Measurements from ENCODE around the gene PXK. TPM values are rescaled to one million over a fixed set of nuclear protein-coding genes. Genes with fewer than 3 reads are reported as not detected.

The PXK gene
- total and polyA plus RNA-seq, 7 experiments from 2014 or later: 17.3 to 38.9 (median 23.1) TPM

DNA sequence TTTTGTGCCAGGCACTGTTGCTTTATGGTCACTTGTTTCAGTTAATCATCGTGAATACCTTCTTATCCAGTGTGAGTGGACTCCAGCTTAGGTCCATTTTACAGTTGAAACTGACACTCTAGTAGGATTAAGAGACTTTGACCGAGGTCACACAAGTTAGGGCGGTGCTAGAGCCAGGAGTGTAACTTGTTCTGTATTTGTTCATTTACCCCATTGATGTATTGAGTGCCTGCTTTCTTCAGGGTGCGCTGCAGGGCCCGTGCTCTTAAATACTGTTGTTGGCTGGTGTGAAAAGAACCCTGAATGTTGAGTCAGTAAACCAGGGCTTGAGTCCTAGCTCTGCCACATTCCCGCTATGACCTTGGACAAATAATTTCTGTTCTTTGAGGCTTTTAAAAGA is 85.5 kb downstream of the PXK start:
- H3K9me3 ChIP-seq (ENCODE audit: control insufficient read depth in 2 of 3, low read length in 3 of 3): no peaks in the 10 kb centered on the region
- no peaks in the 10 kb centered on the region for H3K27me3 ChIP-seq (ENCODE audit: control insufficient read depth in 2 of 2, insufficient read depth in 2 of 2, low read length in 2 of 2)
- DNase-seq: no peak
- H3K4me1 ChIP-seq (ENCODE audit: control insufficient read depth in 2 of 2, insufficient read depth in 2 of 2, low read length in 2 of 2): no peaks in the 10 kb centered on the region
- ChIA-PET CTCF (interaction anchor here (1.5 kb wide), 1 partner anchor 15 kb away, joined by 3 read pairs; the partner anchor contains the start of gene PDHB), POLR2A (no interaction called here)
- no peaks in the 10 kb centered on the region for H3K27me3 Mint-ChIP-seq
- H3K4me3 Mint-ChIP-seq: no peak overlapping the region
- H3K27ac Mint-ChIP-seq: peak overlapping the region in 5 of 9 donors; percentile 46 to 85 (median 77)
- H3K36me3 ChIP-seq (ENCODE audit: control insufficient read depth in 2 of 3, insufficient read depth in 3 of 3, low read length in 3 of 3): peaks cover 0 to 27% (median 0%) of the 10 kb centered on the region in 3 experiments
- peaks cover 4 to 8% (median 7%) of the 10 kb centered on the region in 7 donors for H3K4me1 Mint-ChIP-seq
- no peak overlapping the region for H3K27ac ChIP-seq (ENCODE audit: low read depth, low read length)
- no peak for ATAC-seq
- no peaks in the 10 kb centered on the region for H3K9me3 Mint-ChIP-seq
- peaks cover 0 to 7% (median 4%) of the 10 kb centered on the region in 5 donors for H3K36me3 Mint-ChIP-seq
- no peak overlapping the region for H3K4me3 ChIP-seq (ENCODE audit: low read length)
- intact Hi-C loops (cut with micrococcal nuclease): loop anchor here (5.0 to 10.0 kb wide), 4 partner anchors 114 to 453 kb away; no protein-coding TSS in a partner anchor

DNA sequence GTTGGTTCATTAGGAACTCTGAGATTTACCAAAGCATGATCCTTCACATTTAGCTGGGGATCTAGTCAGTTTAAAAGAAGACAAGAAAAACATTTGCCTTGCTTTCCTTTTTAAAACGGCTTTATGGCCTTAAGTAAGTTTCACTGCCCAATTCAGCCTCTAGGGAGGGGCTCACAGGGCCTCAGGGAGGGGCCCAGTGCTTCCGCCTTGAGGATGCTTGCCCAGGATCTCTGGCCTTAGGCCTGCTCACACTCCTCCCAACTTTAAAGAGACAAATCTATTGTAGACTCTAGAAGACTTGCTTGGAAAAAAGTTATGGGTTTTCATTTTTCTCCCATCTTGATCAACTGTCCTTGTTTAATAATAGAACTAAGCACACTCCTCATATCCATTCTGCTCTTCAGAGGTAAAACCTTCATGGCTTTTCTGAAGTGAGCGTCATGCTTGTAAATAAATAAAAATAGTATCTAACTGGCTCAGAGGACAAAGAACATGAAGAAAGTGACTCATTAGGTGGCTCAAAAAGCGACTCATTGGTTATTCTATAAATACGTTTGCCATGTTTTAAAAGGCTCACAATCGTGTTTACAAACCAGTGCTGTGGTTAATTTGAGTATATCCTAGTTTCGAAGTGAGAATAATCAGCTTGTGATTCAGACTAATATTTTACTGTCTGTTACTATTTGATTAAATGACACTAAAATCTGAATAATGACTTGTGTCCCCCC is 87.3 kb downstream of the PXK start:
- Mint-ChIP-seq H3K36me3 (peaks cover under 1 to 9% (median 7%) of the 10 kb centered on the region in 5 donors), H3K4me3 (no peak overlapping the region), H3K27me3 (no peaks in the 10 kb centered on the region), H3K27ac (peak overlapping the region in 6 of 9 donors; percentile 25 to 65 (median 58)), H3K9me3 (no peaks in the 10 kb centered on the region), H3K4me1 (peaks cover 0 to 5% (median 0%) of the 10 kb centered on the region in 7 donors)
- peaks cover 0 to 43% (median 0%) of the 10 kb centered on the region in 3 experiments for H3K36me3 ChIP-seq (ENCODE audit: control insufficient read depth in 2 of 3, insufficient read depth in 3 of 3, low read length in 3 of 3)
- intact Hi-C loops (cut with micrococcal nuclease): loop anchor here (5.0 to 10.0 kb wide), 4 partner anchors 112 to 455 kb away; no protein-coding TSS in a partner anchor
- no peak for ATAC-seq
- H3K4me1 ChIP-seq (ENCODE audit: control insufficient read depth in 2 of 2, insufficient read depth in 2 of 2, low read length in 2 of 2): no peaks in the 10 kb centered on the region
- DNase-seq: no peak
- no peak overlapping the region for H3K4me3 ChIP-seq (ENCODE audit: low read length)
- ChIA-PET POLR2A (no interaction called here), CTCF (interaction anchor here (0.6 to 1.1 kb wide), 2 partner anchors 80 to 114 kb away, joined by 3 read pairs; partner anchors contain the start of genes HTD2 and RPP14)
- H3K27me3 ChIP-seq (ENCODE audit: control insufficient read depth in 2 of 2, insufficient read depth in 2 of 2, low read length in 2 of 2): no peaks in the 10 kb centered on the region
- no peak overlapping the region for H3K27ac ChIP-seq (ENCODE audit: low read depth, low read length)
- no peaks in the 10 kb centered on the region for H3K9me3 ChIP-seq (ENCODE audit: control insufficient read depth in 2 of 3, low read length in 3 of 3)

DNA sequence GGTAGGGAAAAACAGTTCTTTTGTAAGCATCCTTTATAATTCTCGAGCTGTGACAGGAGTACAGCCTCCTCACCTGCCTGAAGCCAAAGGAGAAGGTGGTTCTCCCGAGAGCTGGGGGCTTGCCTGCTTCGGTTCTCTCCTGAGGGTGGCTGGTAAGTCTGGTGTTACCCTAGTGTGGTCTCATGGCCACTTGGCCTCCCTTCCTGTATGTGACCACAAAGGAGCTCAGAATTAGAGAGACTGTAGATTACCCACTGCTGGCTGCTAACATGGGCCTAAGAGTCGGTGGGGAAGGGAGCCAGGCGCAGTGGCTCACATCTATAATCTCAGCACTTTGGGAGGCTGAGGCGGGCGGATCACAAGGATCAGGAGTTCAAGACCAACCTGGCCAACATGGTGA is 88.3 kb downstream of the PXK start:
- H3K27me3 Mint-ChIP-seq: no peaks in the 10 kb centered on the region
- peaks cover 0 to 5% (median 0%) of the 10 kb centered on the region in 7 donors for H3K4me1 Mint-ChIP-seq
- Histone ChIP-seq H3K9me3 (ENCODE audit: control insufficient read depth in 2 of 3, low read length in 3 of 3) (no peaks in the 10 kb centered on the region), H3K4me3 (ENCODE audit: low read length) (no peak overlapping the region), H3K4me1 (ENCODE audit: control insufficient read depth in 2 of 2, insufficient read depth in 2 of 2, low read length in 2 of 2) (no peaks in the 10 kb centered on the region), H3K27ac (ENCODE audit: low read depth, low read length) (no peak overlapping the region), H3K27me3 (ENCODE audit: control insufficient read depth in 2 of 2, insufficient read depth in 2 of 2, low read length in 2 of 2) (no peaks in the 10 kb centered on the region), H3K36me3 (ENCODE audit: control insufficient read depth in 2 of 3, insufficient read depth in 3 of 3, low read length in 3 of 3) (peaks cover 0 to 52% (median 10%) of the 10 kb centered on the region in 3 experiments)
- intact Hi-C loops (cut with micrococcal nuclease): no loop called here
- H3K4me3 Mint-ChIP-seq: no peak overlapping the region
- peaks cover 4 to 15% (median 7%) of the 10 kb centered on the region in 5 donors for H3K36me3 Mint-ChIP-seq
- H3K27ac Mint-ChIP-seq: peak overlapping the region in 4 of 9 donors; percentile 17 to 25 (median 22)
- CTCF ChIA-PET: no interaction called here
- no peak for ATAC-seq
- H3K9me3 Mint-ChIP-seq: no peaks in the 10 kb centered on the region
- no peak for DNase-seq
- POLR2A ChIA-PET: no interaction called here

DNA sequence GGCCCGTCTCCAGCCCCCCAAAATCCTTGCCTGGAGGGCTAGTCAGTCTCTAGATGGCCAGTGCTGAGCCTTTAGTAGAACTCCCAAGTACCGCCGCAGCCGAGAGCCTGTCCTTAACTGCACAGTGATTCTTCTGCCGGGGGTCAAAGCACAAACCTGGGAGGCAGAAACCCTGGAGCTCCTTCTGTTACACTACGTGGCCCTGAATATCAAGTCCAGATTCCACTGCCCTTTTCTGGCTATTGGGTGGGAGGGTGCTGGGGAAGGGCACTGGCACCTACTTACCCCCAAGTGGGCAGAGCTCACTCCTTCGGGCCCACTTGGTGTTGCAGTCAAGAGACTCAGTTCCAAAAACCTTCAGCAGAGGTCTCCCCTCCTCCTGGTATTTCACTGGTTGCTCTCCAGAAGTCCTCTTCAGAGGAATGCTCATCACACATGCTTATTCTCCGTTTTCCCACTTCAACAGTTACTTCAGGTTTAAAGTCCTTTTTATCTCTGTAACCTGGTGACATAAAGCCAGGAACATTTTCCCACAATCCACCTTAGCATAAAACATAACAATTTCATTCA is 90.1 kb downstream of the PXK start:
- Histone ChIP-seq H3K4me1 (ENCODE audit: control insufficient read depth in 2 of 2, insufficient read depth in 2 of 2, low read length in 2 of 2) (no peaks in the 10 kb centered on the region), H3K4me3 (ENCODE audit: low read length) (no peak overlapping the region), H3K27ac (ENCODE audit: low read depth, low read length) (no peak overlapping the region), H3K36me3 (ENCODE audit: control insufficient read depth in 2 of 3, insufficient read depth in 3 of 3, low read length in 3 of 3) (peaks cover 4 to 70% (median 16%) of the 10 kb centered on the region in 3 experiments), H3K27me3 (ENCODE audit: control insufficient read depth in 2 of 2, insufficient read depth in 2 of 2, low read length in 2 of 2) (no peaks in the 10 kb centered on the region), H3K9me3 (ENCODE audit: control insufficient read depth in 2 of 3, low read length in 3 of 3) (no peaks in the 10 kb centered on the region)
- Mint-ChIP-seq H3K4me1 (peaks cover 0 to 5% (median 0%) of the 10 kb centered on the region in 7 donors), H3K27me3 (no peaks in the 10 kb centered on the region), H3K9me3 (no peaks in the 10 kb centered on the region), H3K27ac (peak overlapping the region; percentile 4 to 65 (median 14)), H3K36me3 (peaks cover 5 to 16% (median 11%) of the 10 kb centered on the region in 5 donors), H3K4me3 (no peak overlapping the region)
- DNase-seq (no peak), ATAC-seq (no peak)
- POLR2A ChIA-PET: interaction anchor here (1.3 kb wide), 1 partner anchor 9 kb away, joined by 6 read pairs; no protein-coding TSS in a partner anchor
- intact Hi-C loops (cut with micrococcal nuclease): loop anchor here in 1 of 2 donors (1.0 kb wide), 1 partner anchor 109 kb away; no protein-coding TSS in a partner anchor
- CTCF ChIA-PET: no interaction called here

DNA sequence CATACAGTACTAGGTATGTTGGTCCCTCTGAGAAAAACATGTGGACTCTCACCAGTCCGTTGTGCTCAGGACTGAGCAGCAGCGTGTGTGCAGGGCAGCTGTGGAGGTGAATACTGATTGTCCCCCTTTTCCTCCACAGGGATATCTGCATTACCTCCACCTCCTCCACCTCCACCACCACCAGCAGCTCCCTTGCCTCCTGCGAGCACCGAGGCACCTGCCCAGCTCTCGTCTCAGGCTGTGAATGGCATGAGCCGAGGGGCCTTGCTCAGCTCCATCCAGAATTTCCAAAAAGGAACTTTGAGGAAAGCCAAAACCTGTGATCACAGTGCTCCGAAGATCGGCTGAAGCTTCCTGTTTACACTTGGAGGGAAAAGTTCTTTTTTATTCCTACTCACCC is 91.9 kb downstream of the PXK start:
- ATAC-seq: no peak
- peaks cover 12 to 32% (median 14%) of the 10 kb centered on the region in 5 donors for H3K36me3 Mint-ChIP-seq
- H3K27me3 Mint-ChIP-seq: no peaks in the 10 kb centered on the region
- CTCF ChIA-PET: no interaction called here
- no peaks in the 10 kb centered on the region for H3K9me3 ChIP-seq (ENCODE audit: control insufficient read depth in 2 of 3, low read length in 3 of 3)
- H3K27ac Mint-ChIP-seq: peak overlapping the region in 4 of 9 donors; percentile 24 to 78 (median 60)
- H3K4me1 ChIP-seq (ENCODE audit: control insufficient read depth in 2 of 2, insufficient read depth in 2 of 2, low read length in 2 of 2): no peaks in the 10 kb centered on the region
- DNase-seq: no peak
- H3K9me3 Mint-ChIP-seq: no peaks in the 10 kb centered on the region
- intact Hi-C loops (cut with micrococcal nuclease): no loop called here
- no peak overlapping the region for H3K4me3 ChIP-seq (ENCODE audit: low read length)
- H3K36me3 ChIP-seq (ENCODE audit: control insufficient read depth in 2 of 3, insufficient read depth in 3 of 3, low read length in 3 of 3): peaks cover 21 to 87% (median 27%) of the 10 kb centered on the region in 3 experiments
- H3K27me3 ChIP-seq (ENCODE audit: control insufficient read depth in 2 of 2, insufficient read depth in 2 of 2, low read length in 2 of 2): no peaks in the 10 kb centered on the region
- peaks cover 0 to 10% (median under 1%) of the 10 kb centered on the region in 7 donors for H3K4me1 Mint-ChIP-seq
- no peak overlapping the region for H3K4me3 Mint-ChIP-seq
- no peak overlapping the region for H3K27ac ChIP-seq (ENCODE audit: low read depth, low read length)
- POLR2A ChIA-PET: interaction anchor here (1.0 kb wide), 1 partner anchor 9 kb away, joined by 3 read pairs; no protein-coding TSS in a partner anchor

DNA sequence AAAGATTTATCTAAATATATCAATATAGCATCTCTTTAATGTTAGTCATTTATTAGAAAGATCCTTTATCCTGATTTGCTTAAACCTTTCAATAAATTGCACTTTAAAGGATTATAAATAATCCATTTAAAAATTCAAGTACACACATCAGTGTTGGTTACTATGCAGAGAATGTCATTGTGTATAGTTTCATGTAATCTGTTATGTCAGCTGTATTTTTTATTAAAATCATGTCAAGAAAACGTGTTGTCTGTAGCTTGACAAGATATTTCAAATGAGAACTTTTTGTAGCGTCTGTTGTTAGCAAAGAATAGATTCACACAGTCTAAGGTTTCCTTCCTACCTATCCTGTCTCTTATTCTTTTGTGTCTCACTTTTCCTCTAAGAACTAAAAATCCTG is 93.1 kb downstream of the PXK start:
- Mint-ChIP-seq H3K27ac (peak overlapping the region in 5 of 9 donors; percentile 48 to 71 (median 50)), H3K4me3 (no peak overlapping the region), H3K9me3 (no peaks in the 10 kb centered on the region), H3K36me3 (peaks cover 12 to 34% (median 14%) of the 10 kb centered on the region in 5 donors), H3K4me1 (peaks cover 0 to 10% (median 2%) of the 10 kb centered on the region in 7 donors), H3K27me3 (no peaks in the 10 kb centered on the region)
- ATAC-seq (no peak), DNase-seq (no peak)
- H3K4me3 ChIP-seq (ENCODE audit: low read length): no peak overlapping the region
- intact Hi-C loops (cut with micrococcal nuclease): no loop called here
- no peaks in the 10 kb centered on the region for H3K9me3 ChIP-seq (ENCODE audit: control insufficient read depth in 2 of 3, low read length in 3 of 3)
- H3K4me1 ChIP-seq (ENCODE audit: control insufficient read depth in 2 of 2, insufficient read depth in 2 of 2, low read length in 2 of 2): no peaks in the 10 kb centered on the region
- ChIA-PET CTCF (interaction anchor here (0.6 kb wide), 1 partner anchor 119 kb away, joined by 3 read pairs; the partner anchor contains the start of gene HTD2), POLR2A (no interaction called here)
- no peaks in the 10 kb centered on the region for H3K27me3 ChIP-seq (ENCODE audit: control insufficient read depth in 2 of 2, insufficient read depth in 2 of 2, low read length in 2 of 2)
- H3K36me3 ChIP-seq (ENCODE audit: control insufficient read depth in 2 of 3, insufficient read depth in 3 of 3, low read length in 3 of 3): peaks cover 26 to 94% (median 39%) of the 10 kb centered on the region in 3 experiments
- H3K27ac ChIP-seq (ENCODE audit: low read depth, low read length): no peak overlapping the region

Measured in naive thymus-derived CD4-positive, alpha-beta T cell (primary cell).